Gastroesophageal sphincter (tissue), 4 donors: ENCODE measurements around the gene MAPK1. TPM values are rescaled to one million over a fixed set of nuclear protein-coding genes. Genes with fewer than 3 reads are reported as not detected.
"Not testable (repeated sequence)": the region's sequence is repeated elsewhere in the genome, so short reads cannot be mapped to it uniquely, and the experiment has no call there.

Source experiments
- ATAC-seq: fragments of 150-250 bp; one replicate; pipeline ENCODE4 v1.9.1; 2016; ENCODE audit warnings: mild to moderate bottlenecking, moderate library complexity
- H3K27ac ChIP-seq, 4 donors: fragments of 200-600 bp; sonication (generic) in 3 of 4; 1 replicate in 3 of 4; 2 replicates in 1 of 4; pipeline ENCODE4 v1.5.1; 2016 to 2019
- H3K27me3 ChIP-seq: fragments of 200-600 bp; sonication (generic); one replicate; pipeline ENCODE4 v1.5.1; 2019
- H3K36me3 ChIP-seq, 2 donors: fragments of 200-600 bp; sonication (generic); one replicate each; pipeline ENCODE4 v1.5.1; 2019; ENCODE audit warnings: control low read depth in 1 of 2
- H3K4me1 ChIP-seq, 3 donors: fragments of 200-600 bp; sonication (generic); 1 replicate in 2 of 3; 2 replicates in 1 of 3; pipeline ENCODE4 v1.5.1; 2016 to 2019; ENCODE audit warnings: control low read depth in 2 of 3
- H3K4me3 ChIP-seq, 2 donors: fragments of 200-600 bp; sonication (generic); one replicate each; pipeline ENCODE4 v1.5.1; 2019; ENCODE audit warnings: mild to moderate bottlenecking in 1 of 2, moderate library complexity in 1 of 2
- H3K9me3 ChIP-seq, 3 donors: fragments of 200-600 bp; sonication (generic); one replicate each; pipeline ENCODE4 v1.5.1; 2017 to 2019; ENCODE audit warnings: control low read depth in 2 of 3
- EP300 ChIP-seq: sonication (generic); formaldehyde crosslinking; IDR thresholded peaks from one replicate; pipeline ENCODE4 v1.6.1; 2017; ENCODE audit warnings: antibody characterized with exemption, mild to moderate bottlenecking
- POLR2A ChIP-seq, 2 donors: fragments of 450-650 bp; IDR thresholded peaks; one replicate each; pipeline ENCODE4 v1.6.1; 2017; ENCODE audit warnings: antibody characterized with exemption in 2 of 2, mild to moderate bottlenecking in 2 of 2, moderate library complexity in 1 of 2
- POLR2AphosphoS5 ChIP-seq: sonication (generic); formaldehyde crosslinking; IDR thresholded peaks from one replicate; pipeline ENCODE4 v1.6.1; 2017; ENCODE audit warnings: antibody characterized with exemption
- WGBS, 2 donors: methylation state at CpG; one replicate each; pipeline ENCODE4 v1.1.5; 2018; ENCODE audit warnings: low coverage in 1 of 2; 5-methylcytosine and 5-hydroxymethylcytosine counted together
- total RNA-seq, 4 donors: library from RNA; depleted of rRNA; stranded (reverse); fragments of >200 nt; gene quantifications; one replicate each; pipeline ENCODE4 v1.1.0, GENCODE V29; 2016
- TF ChIP-seq, protein P1 (sequence below), 4 experiments: fragments of 200-600 bp in 2 of 4; fragments of 450-650 bp in 2 of 4; sonication (generic) in 1 of 4; IDR thresholded peaks; one replicate each; pipeline ENCODE4 v1.5.1; 2017 to 2019; ENCODE audit warnings: antibody characterized with exemption in 4 of 4, mild to moderate bottlenecking in 2 of 4, moderate library complexity in 2 of 4

MAPK1 gene
- total RNA-seq, 4 donors from 2014 or later, result 40.3 to 70.8 (median 57.4) TPM

DNA sequence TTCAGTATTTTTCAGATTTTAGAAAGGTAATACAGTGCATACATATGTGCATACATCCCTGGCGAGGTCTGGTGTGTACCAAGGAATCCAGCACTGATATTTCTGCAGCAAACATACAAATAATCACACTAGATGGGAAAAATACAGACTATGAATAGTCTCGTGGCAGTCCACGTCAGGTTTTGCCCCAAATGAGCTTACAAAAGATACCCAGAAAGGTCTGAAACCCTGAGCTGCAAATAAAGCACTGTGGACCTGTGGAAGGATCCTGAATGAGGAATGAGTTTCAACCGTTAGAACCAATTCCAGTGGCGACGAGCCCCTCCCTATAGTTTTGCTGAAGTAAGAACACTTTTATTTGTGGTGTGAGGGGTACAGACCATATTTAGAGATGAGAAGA is 24.5 kb downstream of the MAPK1 start:
- 73 to 83% methylated on average over 1 to 6 of the region's 6 CpGs for WGBS, 2 donors
- no peak for TF ChIP-seq POLR2AphosphoS5
- TF ChIP-seq EP300, result no peak
- no peak for TF ChIP-seq POLR2A (IDR thresholded peaks at IDR 0.05)
- TF ChIP-seq, protein P1, sequence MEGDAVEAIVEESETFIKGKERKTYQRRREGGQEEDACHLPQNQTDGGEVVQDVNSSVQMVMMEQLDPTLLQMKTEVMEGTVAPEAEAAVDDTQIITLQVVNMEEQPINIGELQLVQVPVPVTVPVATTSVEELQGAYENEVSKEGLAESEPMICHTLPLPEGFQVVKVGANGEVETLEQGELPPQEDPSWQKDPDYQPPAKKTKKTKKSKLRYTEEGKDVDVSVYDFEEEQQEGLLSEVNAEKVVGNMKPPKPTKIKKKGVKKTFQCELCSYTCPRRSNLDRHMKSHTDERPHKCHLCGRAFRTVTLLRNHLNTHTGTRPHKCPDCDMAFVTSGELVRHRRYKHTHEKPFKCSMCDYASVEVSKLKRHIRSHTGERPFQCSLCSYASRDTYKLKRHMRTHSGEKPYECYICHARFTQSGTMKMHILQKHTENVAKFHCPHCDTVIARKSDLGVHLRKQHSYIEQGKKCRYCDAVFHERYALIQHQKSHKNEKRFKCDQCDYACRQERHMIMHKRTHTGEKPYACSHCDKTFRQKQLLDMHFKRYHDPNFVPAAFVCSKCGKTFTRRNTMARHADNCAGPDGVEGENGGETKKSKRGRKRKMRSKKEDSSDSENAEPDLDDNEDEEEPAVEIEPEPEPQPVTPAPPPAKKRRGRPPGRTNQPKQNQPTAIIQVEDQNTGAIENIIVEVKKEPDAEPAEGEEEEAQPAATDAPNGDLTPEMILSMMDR (IDR thresholded peaks at IDR 0.05), result no peak

DNA sequence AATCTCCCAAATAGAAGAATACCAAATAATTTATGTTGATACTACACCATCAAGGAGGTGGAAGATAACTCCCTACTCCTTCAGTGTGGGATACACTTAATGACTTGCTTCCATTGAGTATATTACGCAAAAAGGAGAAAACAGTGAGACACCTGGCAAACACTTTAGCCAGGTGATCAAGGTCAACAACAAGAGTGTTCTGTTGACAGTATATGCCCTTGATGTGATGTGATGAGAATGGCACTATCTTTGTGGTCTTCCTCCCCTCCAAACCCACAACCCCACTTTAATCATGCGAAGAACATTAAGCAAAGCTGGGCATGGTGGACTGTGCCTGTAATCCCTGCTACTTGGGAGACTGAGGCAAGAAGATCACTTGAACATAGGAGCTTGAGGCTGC is 26.0 kb downstream of the MAPK1 start:
- Histone ChIP-seq H3K4me3 (no peak overlapping the region), H3K27ac (no peak overlapping the region), H3K4me1 (peaks cover 6 to 67% (median 17%) of the 10 kb centered on the region in 3 donors), H3K9me3 (no peaks in the 10 kb centered on the region), H3K27me3 (no peaks in the 10 kb centered on the region), H3K36me3 (no peaks in the 10 kb centered on the region)
- 89 to 100% methylated on average over 2 of the region's 2 CpGs for WGBS, 2 donors
- TF ChIP-seq EP300, result no peak
- TF ChIP-seq POLR2A (IDR thresholded peaks at IDR 0.05), result no peak
- no peak for TF ChIP-seq POLR2AphosphoS5
- TF ChIP-seq, protein P1 (IDR thresholded peaks at IDR 0.05), result no peak
- ATAC-seq, result no peak

More for the DNA sequence above, 24.5 kb downstream of the MAPK1 start:
- Histone ChIP-seq H3K4me1 (peaks cover 0 to 67% (median 5%) of the 10 kb centered on the region in 3 donors), H3K4me3 (no peak overlapping the region), H3K27ac (no peak overlapping the region), H3K36me3 (no peaks in the 10 kb centered on the region), H3K9me3 (no peaks in the 10 kb centered on the region), H3K27me3 (no peaks in the 10 kb centered on the region)
- ATAC-seq, result no peak

DNA sequence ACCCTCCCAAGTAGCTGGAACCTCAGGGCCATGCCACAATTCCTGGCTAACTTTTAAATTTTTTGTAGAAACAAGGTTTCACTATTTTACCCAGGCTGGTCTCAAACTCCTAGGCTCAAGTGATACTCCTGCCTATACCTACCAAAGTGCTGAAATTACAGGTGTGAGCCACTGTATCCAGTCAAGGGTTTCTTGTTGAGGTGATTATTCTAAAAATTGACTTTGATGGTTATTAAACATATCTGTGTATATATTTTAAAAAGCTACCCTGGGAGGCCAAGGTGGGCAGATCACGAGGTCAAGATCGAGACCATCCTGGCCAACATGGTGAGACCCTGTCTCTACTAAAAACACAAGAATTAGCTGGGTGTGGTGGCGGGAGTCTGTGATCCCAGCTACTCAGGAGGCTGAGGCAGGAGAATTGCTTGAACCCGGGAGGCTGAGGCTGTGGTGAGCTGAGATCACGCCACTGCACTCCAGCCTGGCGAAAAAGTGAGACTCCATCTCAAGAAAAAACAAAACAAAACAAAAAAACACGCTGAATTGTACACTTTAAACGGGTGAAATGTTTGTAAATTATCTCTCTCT is 27.1 kb downstream of the MAPK1 start:
- no peak for TF ChIP-seq EP300
- peaks cover 6 to 67% (median 20%) of the 10 kb centered on the region in 3 donors for H3K4me1 ChIP-seq
- H3K4me3 ChIP-seq, result no peak overlapping the region
- no peak for ATAC-seq
- no peak overlapping the region for H3K27ac ChIP-seq
- WGBS, 2 donors, result 92% methylated on average over 6 to 7 of the region's 8 CpGs
- no peaks in the 10 kb centered on the region for H3K9me3 ChIP-seq
- no peaks in the 10 kb centered on the region for H3K36me3 ChIP-seq
- H3K27me3 ChIP-seq, result no peaks in the 10 kb centered on the region

DNA sequence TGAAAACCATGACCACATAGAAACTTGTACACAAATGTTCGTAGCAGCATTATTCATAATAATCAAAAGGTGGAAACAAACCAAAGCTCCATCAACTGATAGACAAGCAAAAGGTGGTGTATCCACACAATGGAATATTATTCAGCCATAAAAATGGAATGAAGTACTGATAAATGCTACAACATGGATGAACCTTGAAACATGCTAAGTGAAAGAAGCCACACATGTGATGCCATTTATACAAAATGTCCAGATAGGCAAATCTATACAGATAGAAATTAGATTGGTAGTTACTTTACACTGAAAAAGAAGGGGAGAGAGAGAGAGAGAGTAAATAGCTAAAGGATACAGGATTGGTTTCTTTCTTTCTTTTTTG is 27.7 kb downstream of the MAPK1 start:
- Histone ChIP-seq H3K27me3 (no peaks in the 10 kb centered on the region), H3K9me3 (no peaks in the 10 kb centered on the region), H3K4me1 (peaks cover 6 to 67% (median 25%) of the 10 kb centered on the region in 3 donors), H3K36me3 (no peaks in the 10 kb centered on the region), H3K4me3 (no peak overlapping the region), H3K27ac (no peak overlapping the region)
- no peak for ATAC-seq
- no peak for TF ChIP-seq POLR2AphosphoS5
- TF ChIP-seq, protein P1 (IDR thresholded peaks at IDR 0.05), result no peak
- no peak for TF ChIP-seq EP300
- TF ChIP-seq POLR2A (IDR thresholded peaks at IDR 0.05), result no peak
- WGBS, 2 donors, result 93 to 100% methylated on average over 1 of the region's 1 CpG

DNA sequence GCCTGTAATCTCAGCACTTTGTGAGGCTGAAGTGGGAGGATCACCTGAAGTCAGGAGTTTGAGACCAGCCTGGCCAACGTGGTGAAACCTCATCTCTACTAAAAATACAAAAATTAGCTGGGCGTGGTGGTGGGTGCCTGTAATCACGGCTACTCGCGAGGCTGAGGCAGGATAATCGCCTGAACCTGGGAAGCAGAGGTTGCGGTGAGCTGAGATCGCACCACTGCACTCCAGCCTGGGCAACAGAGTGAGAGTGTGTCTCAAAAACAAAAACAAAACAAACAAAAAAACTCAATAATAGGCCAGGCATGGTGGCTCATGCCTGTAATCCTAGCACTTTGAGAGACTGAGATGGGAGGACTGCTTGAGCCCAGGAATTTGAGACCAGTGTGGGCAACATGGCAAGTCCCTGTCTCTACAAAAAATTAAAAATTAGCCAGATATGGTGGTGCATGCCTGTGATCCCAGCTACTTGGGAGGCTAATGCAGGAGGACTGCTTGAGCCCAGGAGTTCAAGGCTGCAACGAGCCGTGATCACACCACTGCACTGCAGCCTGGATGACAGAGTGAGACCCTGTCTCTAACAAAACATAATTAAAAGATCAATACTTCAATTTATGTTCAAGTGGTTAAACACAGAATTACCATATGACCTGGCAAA is 28.2 kb downstream of the MAPK1 start:
- 83 to 90% methylated on average over 7 to 10 of the region's 10 CpGs for WGBS, 2 donors
- not testable (repeated sequence) for H3K36me3 ChIP-seq, ATAC-seq, H3K4me3 ChIP-seq, H3K27me3 ChIP-seq, H3K9me3 ChIP-seq
- peaks cover 6 to 67% (median 25%) of the 10 kb centered on the region in 3 donors for H3K4me1 ChIP-seq
- peak overlapping the region in 2 of 4 donors; percentile 83 to 86 for H3K27ac ChIP-seq
